Tibial nerve (tissue), 4 donors: Measurements from ENCODE around the gene CYP26C1.

Experiments used
- CTCF ChIP-seq, 5 experiments: fragments of 200-600 bp in 3 of 5; fragments of 450-650 bp in 2 of 5; sonication (generic) in 3 of 5; IDR thresholded peaks; one replicate each; pipeline ENCODE4 v1.5.1; 2016 to 2019; ENCODE audit warnings: antibody characterized with exemption in 5 of 5, mild to moderate bottlenecking in 3 of 5, moderate library complexity in 2 of 5
- EP300 ChIP-seq, 2 donors: sonication (generic); formaldehyde crosslinking; IDR thresholded peaks; one replicate each; pipeline ENCODE4 v1.6.1; 2017; ENCODE audit warnings: antibody characterized with exemption in 2 of 2, mild to moderate bottlenecking in 1 of 2
- POLR2A ChIP-seq, 2 donors: fragments of 450-650 bp; IDR thresholded peaks; one replicate each; pipeline ENCODE4 v1.6.1; 2017; ENCODE audit warnings: antibody characterized with exemption in 2 of 2, mild to moderate bottlenecking in 2 of 2, moderate library complexity in 2 of 2

GRCh38 chr10:93096901-93097300, 36.3 kb downstream of the CYP26C1 start:
- TF ChIP-seq CTCF (IDR thresholded peaks at IDR 0.05): no peak
- no peak for TF ChIP-seq EP300 (IDR thresholded peaks at IDR 0.05)
- no peak for TF ChIP-seq POLR2A (IDR thresholded peaks at IDR 0.05)
